GM12864 (cell line): Measurements from ENCODE around the gene PCNT.
"Not testable (repeated sequence)": the region's sequence is repeated elsewhere in the genome, so short reads cannot be mapped to it uniquely, and the experiment has no call there.

Source experiments
- DNase-seq: peaks from one replicate; pipeline ENCODE4 v3.0.0-alpha.2; 2011; ENCODE audit warnings: low read depth
- H3K4me3 ChIP-seq: 2 replicates; pipeline ENCODE4 v1.5.1; 2011; ENCODE audit warnings: mild to moderate bottlenecking, low read depth, low read length, control low read depth
- TF ChIP-seq, protein P1 (sequence below): IDR thresholded peaks from 2 replicates; pipeline ENCODE4 v1.5.1; 2011; ENCODE audit warnings: low read depth, mild to moderate bottlenecking, moderate library complexity, low read length, control low read depth, inconsistent platforms; ENCODE audit errors: missing control alignments

Gene PCNT

GRCh38 chr21:46428987-46429710 is 105.2 kb downstream of the PCNT start:
- no peak for DNase-seq
- H3K4me3 ChIP-seq: no peak overlapping the region
- TF ChIP-seq, protein P1, sequence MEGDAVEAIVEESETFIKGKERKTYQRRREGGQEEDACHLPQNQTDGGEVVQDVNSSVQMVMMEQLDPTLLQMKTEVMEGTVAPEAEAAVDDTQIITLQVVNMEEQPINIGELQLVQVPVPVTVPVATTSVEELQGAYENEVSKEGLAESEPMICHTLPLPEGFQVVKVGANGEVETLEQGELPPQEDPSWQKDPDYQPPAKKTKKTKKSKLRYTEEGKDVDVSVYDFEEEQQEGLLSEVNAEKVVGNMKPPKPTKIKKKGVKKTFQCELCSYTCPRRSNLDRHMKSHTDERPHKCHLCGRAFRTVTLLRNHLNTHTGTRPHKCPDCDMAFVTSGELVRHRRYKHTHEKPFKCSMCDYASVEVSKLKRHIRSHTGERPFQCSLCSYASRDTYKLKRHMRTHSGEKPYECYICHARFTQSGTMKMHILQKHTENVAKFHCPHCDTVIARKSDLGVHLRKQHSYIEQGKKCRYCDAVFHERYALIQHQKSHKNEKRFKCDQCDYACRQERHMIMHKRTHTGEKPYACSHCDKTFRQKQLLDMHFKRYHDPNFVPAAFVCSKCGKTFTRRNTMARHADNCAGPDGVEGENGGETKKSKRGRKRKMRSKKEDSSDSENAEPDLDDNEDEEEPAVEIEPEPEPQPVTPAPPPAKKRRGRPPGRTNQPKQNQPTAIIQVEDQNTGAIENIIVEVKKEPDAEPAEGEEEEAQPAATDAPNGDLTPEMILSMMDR: no peak

GRCh38 chr21:46429754-46430681 is 106.1 kb downstream of the PCNT start:
- DNase-seq: no peak

DNA sequence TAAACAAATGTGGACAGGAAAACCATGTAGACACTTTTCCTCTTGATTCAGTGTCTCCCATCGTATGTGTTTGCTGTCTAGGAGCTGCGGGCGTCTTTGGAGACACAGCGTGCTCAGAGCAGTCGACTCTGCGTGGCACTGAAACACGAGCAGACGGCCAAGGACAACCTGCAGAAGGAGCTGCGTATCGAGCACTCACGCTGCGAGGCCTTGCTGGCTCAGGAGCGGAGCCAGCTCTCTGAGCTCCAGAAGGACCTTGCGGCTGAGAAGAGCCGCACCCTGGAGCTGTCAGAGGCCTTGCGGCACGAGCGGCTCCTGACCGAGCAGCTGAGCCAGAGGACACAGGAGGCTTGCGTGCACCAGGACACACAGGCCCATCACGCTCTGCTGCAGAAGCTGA is 107.5 kb downstream of the PCNT start:
- TF ChIP-seq, protein P1: no peak
- DNase-seq: no peak
- no peak overlapping the region for H3K4me3 ChIP-seq

More at GRCh38 chr21:46429754-46430681, 106.1 kb downstream of the PCNT start:
- TF ChIP-seq, protein P1: no peak
- H3K4me3 ChIP-seq: no peak overlapping the region

GRCh38 chr21:46431884-46432488 is 108.0 kb downstream of the PCNT start:
- TF ChIP-seq, protein P1: no peak
- DNase-seq: no peak
- no peak overlapping the region for H3K4me3 ChIP-seq

DNA sequence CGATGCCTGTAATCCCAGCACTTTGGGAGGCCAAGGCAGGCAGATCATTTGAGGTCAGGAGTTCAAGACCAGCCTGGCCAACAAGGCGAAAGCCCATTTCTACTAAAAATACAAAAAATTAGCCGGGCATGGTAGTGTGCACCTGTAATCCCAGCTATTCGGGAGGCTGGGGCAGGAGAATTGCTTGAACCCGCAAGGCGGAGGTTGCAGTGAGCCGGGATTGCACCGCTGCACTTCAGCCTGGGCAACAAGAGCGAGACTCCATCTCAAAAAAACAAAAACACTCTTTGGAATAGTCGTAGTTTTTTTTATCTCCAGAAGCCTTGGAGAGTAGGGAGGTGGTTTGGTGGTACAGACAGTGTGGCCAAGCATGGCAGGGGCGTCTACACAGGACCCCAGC is 109.2 kb downstream of the PCNT start:
- H3K4me3 ChIP-seq, DNase-seq: not testable (repeated sequence)

DNA sequence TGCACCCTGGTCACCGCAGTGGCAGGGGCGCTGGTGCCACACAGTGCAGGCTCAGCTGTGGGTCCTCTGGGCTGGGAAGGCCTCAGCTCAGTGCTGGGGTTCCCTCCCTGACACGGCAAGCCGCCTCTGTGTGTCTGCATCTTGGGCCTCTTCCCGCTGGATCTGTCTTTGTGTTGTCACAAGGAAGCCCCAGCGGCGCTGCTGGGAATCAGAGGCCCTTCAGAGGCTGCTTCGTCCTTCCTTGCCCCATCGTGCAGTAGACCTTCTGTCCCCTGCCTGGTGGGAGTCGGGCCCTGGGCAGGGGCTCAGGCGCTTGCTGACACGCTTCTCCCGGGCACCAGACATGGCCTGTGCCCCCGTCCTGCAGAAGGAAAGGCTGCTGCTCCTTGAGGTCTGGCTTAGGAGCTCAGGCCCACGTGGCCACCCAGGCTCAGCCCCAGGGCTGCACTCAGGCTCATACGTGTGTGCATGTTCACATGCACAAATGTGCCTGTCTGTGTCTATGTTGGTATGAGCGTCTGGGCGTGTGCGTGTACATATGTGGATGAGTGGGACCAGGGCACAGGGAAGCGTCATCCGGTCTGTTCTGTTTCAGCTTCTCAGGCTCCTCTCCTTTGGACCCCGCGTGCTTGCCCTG is 110.5 kb downstream of the PCNT start:
- TF ChIP-seq, protein P1: no peak
- DNase-seq: no peak
- no peak overlapping the region for H3K4me3 ChIP-seq
